ENCODE measurements around the gene LRP1B. TPM values are rescaled to one million over a fixed set of nuclear protein-coding genes. Genes with fewer than 3 reads are reported as not detected.

Gene LRP1B
- total RNA-seq, 1 donor from 2014 or later: 0.20 TPM

DNA sequence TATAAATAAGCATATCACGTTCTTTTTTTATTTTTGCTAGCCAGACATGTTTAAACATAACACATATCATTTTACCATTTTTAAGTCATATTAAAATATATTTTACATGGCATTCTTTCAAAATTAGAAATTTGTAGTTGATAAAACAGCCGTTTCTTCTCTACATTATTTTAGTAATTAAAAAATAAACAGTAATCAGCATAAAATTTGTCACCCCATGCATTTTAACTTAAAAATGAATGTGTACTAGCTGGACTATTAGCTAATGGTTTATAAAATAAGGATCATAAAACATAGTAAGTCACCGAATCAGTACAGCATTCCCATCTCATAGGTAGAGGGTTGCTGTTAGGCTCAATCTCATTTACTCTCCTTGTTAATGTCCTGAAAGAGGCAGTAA is 433.8 kb downstream of the LRP1B start:
- no peak for DNase-seq (ENCODE audit: low read depth, low spot score)

DNA sequence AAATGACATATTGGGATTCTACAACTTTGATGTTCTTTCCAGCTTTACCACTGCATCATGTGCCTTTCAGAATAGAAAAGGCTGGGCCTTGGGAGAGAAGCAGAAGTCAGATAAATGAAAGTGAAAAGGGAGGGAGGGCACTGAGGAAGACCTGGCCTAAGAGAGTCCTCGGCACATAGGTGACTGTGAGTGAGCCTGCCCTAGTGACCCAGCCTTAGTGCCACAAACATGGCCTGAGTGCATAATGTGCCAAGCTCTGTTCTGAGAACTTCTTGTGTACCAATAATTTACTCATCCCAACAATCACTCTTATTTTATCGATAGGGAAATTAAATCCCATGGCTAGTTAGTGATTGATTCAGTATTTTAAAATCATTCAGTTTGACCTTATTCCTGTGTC is 436.6 kb downstream of the LRP1B start:
- DNase-seq (ENCODE audit: low read depth, low spot score): no peak

DNA sequence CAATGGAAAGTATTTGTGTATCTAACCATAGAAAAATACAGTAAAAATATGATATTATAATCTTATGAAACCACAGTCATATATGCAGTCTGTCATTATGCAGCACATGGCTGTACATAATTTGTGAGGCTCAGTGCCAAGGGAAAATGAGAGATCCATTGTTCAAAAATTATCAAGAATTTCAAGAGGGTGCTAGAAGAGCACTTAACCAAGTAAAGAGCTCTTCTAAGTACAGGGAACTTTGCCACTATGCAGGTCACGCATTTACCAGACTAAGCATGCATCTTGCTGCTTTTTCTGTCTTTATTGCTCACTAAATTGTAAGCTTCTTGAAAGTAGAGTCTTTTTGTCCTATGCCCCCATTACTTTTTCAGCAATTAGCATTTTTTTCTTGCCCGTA is 438.0 kb downstream of the LRP1B start:
- DNase-seq (ENCODE audit: low read depth, low spot score): no peak

- DNase-seq (ENCODE audit: low read depth, low spot score): no peak
Measured at GRCh38 chr2:141676139-141676538, 454.7 kb downstream of the LRP1B start.

- DNase-seq (ENCODE audit: low read depth, low spot score): no peak
Measured at GRCh38 chr2:141666191-141666590, 464.6 kb downstream of the LRP1B start.

- DNase-seq (ENCODE audit: low read depth, low spot score): no peak
Measured at GRCh38 chr2:141660232-141660631, 470.6 kb downstream of the LRP1B start.

- DNase-seq (ENCODE audit: low read depth, low spot score): no peak
Measured at GRCh38 chr2:141654311-141654710, 476.5 kb downstream of the LRP1B start.

- DNase-seq (ENCODE audit: low read depth, low spot score): no peak
Measured at GRCh38 chr2:141653184-141653583, 477.6 kb downstream of the LRP1B start.

GRCh38 chr2:141652308-141652707 is 478.5 kb downstream of the LRP1B start:
- no peak for DNase-seq (ENCODE audit: low read depth, low spot score)

- no peak for DNase-seq (ENCODE audit: low read depth, low spot score)
Measured at GRCh38 chr2:141647353-141647752, 483.5 kb downstream of the LRP1B start.

DNA sequence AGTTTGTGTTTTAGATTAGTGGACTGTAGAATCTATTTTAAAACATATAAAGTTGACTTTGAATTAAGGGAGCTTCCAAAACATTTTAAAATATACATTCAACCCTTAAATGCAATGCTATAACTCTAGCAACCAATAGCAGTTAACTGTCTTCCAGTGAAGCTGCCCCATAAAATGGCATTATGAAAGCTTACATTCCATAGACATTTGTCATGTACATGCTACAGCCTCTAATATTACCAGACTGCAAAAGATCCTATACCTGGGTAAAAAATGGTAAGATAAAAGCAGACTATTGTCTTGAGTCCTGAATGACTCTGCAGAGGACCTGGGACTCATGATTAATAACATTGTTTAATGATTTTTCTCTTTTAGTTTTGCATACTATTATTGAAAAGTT is 489.4 kb downstream of the LRP1B start:
- DNase-seq (ENCODE audit: low read depth, low spot score): no peak

DNA sequence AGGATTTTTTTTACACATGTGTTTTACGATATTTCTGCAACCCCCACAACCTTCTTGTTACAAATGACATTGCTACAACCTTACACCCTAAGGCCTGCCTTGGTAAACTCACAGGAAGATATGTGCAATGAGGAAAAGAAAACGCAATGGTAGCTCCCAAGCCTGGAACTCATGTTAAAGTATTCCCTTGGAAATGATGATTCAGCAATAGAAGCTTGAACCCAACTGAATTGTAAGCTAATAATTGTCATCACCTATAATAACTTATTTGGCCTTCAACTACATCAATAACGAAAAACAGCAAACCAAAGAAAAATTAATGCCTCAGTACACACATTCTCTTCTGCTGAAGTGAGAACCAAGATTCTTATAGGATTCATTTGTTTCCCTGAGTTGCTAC is 491.0 kb downstream of the LRP1B start:
- no peak for DNase-seq (ENCODE audit: low read depth, low spot score)

- DNase-seq (ENCODE audit: low read depth, low spot score): no peak
Measured at GRCh38 chr2:141633132-141633531, 497.7 kb downstream of the LRP1B start.

DNA sequence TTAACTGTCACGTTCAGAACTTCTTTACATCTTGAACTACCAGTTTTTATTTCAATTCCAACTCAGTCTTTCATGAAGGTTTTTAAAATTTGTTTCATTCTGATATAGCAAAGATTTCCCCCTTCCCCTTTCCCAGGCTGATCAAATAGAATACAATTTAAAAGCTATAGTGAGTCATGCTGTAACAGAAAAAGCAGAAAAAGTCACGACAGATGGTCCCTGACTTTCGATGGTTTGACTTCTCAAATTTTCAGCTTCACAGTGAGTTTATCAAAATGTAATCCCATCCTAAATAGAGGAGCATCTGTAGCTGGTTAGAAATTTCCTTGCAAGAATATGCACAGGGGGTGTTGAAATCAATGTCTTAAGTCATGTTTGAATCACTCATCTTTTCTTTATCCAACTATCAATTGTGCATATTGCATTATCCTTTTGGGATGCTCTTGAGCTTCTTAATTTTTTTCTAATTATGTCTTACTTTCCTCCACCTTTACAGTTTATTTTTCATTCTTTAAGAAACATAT is 500.3 kb downstream of the LRP1B start:
- DNase-seq (ENCODE audit: low read depth, low spot score): no peak

DNA sequence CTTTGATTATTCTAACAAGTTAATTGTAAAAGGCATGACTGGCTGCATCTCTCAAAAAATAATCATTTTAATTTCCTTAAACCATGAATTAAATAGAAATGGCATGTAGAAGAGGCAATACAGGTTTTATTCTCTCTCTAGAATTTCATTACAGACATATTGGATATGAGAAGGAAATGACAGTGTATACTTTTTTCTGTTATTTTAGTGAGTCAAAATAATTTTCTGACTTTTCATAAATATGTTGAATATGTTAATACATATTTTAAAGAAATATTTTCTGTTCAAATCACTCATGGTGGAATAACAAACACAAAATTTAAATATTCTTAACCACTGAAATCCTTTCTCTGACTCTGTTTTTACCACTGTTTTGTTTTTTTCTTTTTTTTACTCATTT is 510.4 kb downstream of the LRP1B start:
- no peak for DNase-seq (ENCODE audit: low read depth, low spot score)

- no peak for DNase-seq (ENCODE audit: low read depth, low spot score)
Measured at GRCh38 chr2:141618457-141618856, 512.4 kb downstream of the LRP1B start.

- DNase-seq (ENCODE audit: low read depth, low spot score): no peak
Measured at GRCh38 chr2:141611981-141612380, 518.8 kb downstream of the LRP1B start.

DNA sequence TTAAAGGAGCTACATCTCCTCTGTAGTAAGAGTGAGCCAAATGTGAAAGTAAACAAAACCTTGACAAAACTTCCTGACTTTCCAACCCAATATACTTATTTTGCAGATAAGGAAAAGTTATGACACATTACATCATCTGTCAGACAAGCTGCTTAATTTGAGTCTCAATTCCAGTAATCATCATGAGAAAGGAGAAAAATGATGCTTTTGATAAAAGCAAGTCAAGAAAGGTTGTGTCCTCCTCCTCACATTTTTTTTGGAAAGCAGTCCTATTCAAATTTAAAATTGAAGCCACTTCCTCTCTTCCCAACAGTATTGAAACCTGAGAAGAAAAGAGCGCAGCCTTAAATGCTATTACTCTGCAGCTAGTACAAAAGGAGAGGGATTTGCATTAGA is 519.6 kb downstream of the LRP1B start:
- no peak for DNase-seq (ENCODE audit: low read depth, low spot score)

DNA sequence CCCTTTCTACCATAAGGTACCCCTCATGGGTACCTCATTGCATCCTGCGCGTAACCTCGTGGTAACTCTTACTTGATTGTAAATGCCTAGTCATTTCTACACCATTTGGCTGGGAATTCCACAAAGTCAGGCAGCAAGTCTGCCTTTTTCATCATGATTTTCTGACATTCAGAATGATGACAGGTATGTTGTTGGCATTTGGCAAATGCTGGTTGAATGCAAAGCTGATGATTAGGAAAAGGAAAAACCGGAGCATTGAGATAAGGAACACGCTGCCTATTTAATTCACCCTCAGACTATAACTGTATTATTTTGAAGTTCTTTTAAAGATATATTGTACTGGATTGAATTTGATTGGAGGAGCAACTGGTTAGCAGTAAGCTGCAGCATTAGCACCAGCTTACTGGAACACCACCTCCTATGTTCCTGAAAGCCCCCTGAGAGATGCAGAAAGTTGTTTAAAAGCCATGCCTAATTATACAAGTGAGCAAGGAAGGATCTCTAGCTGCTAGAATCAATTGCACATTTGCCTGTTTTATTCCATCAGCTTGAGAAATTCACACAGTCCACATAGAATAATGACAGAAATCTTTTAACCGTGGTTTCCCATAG is 520.1 kb downstream of the LRP1B start:
- DNase-seq (ENCODE audit: low read depth, low spot score): no peak

DNA sequence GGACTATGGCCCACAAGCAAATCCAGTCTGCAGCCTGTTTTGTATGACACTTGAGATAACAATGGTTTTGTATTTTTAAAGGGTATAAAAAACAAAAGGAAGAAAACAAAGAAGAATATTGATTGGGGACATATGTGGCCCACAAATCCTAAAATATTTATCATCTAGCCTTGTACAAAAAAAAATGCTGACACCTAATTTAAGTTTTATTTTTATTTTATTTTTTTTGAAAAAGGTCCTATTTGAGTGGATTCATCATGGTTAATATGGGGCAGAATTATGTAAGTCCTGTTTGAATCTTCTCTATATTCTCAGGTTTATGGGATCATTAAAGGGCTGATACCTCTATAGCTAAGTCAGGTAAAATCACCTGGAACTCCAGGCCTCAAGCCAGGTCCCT is 525.7 kb downstream of the LRP1B start:
- DNase-seq (ENCODE audit: low read depth, low spot score): no peak

GRCh38 chr2:141601511-141602152 is 529.2 kb downstream of the LRP1B start:
- no peak for DNase-seq (ENCODE audit: low read depth, low spot score)

- DNase-seq (ENCODE audit: low read depth, low spot score): no peak
Measured at GRCh38 chr2:141599721-141600120, 531.1 kb downstream of the LRP1B start.

DNA sequence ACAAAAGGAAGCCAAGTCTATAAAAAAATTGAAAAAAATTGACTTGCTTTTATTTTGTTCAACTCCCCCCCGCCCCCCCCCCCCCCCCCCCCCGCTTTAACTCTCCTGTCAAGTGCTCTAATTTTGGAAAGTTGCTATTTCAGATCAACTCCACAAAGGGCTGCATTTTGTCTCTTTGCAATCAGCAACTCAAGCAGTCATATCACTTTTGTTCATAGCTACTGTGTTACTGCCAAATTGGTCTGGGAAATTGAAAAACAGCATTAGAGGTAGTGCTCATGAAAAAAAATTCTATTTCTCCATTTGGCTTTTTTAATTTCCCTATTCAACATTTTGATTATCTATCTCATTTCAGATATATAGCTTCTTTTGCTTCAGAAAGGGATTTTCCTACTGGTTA is 531.8 kb downstream of the LRP1B start:
- no peak for DNase-seq (ENCODE audit: low read depth, low spot score)
